Cardiac muscle cell (in vitro differentiated cells and primary cell): ENCODE measurements around the gene ADH7. TPM values are rescaled to one million over a fixed set of nuclear protein-coding genes. Genes with fewer than 3 reads are reported as not detected.

Source experiments
- DNase-seq, 2 donors: peaks; one replicate each; pipeline versions ENCODE4 v3.0.0 to v3.0.0-alpha.2; 2010 to 2017; ENCODE audit warnings: low read depth in 1 of 2, low spot score in 1 of 2
- H3K27ac ChIP-seq: fragments of 200-600 bp; sonication (generic); 2 replicates; pipeline ENCODE4 v1.5.1; 2016
- H3K27me3 ChIP-seq: fragments of 200-600 bp; sonication (generic); 2 replicates; pipeline ENCODE4 v1.6.0; 2016; ENCODE audit warnings: control low read depth
- H3K36me3 ChIP-seq: fragments of 200-600 bp; sonication (generic); 2 replicates; pipeline ENCODE4 v1.5.1; 2016; ENCODE audit warnings: control low read depth
- H3K4me1 ChIP-seq: fragments of 200-600 bp; sonication (generic); 2 replicates; pipeline ENCODE4 v1.8.1; 2017; ENCODE audit warnings: low read depth, mild to moderate bottlenecking, mixed run types
- H3K4me3 ChIP-seq: fragments of 200-600 bp; sonication (generic); 2 replicates; pipeline ENCODE4 v1.5.1; 2016; ENCODE audit warnings: mild to moderate bottlenecking
- H3K9me3 ChIP-seq: fragments of 200-600 bp; sonication (generic); 2 replicates; pipeline ENCODE4 v1.5.1; 2017; ENCODE audit warnings: low read depth, mild to moderate bottlenecking, control low read depth
- CTCF ChIP-seq: IDR thresholded peaks from 2 replicates; pipeline ENCODE4 v1.5.1; 2012; ENCODE audit warnings: low read depth, mild to moderate bottlenecking, low read length
- polyA plus RNA-seq: library from polyadenylated mRNA; unstranded; fragments of >200 nt; fragmentation: Nextera tagmentation; extraction: Ambion mirVana; gene quantifications from 2 replicates; pipeline ENCODE4 v1.2.1, GENCODE V29; 2016
- total RNA-seq: library from RNA; depleted of rRNA; stranded (reverse); fragments of >200 nt; gene quantifications from 2 replicates; pipeline ENCODE4 v1.2.3, GENCODE V29; 2016

Gene ADH7
- total and polyA plus RNA-seq, 2 experiments from 2014 or later, result not detected

- no peaks in the 10 kb centered on the region for H3K36me3 ChIP-seq
- no peak overlapping the region for H3K4me3 ChIP-seq
- TF ChIP-seq CTCF, result no peak
- H3K9me3 ChIP-seq, result no peaks in the 10 kb centered on the region
- H3K27ac ChIP-seq, result no peak overlapping the region
- H3K4me1 ChIP-seq, result no peaks in the 10 kb centered on the region
- peak in 1 of 2 donors; percentile 22 for DNase-seq
- no peaks in the 10 kb centered on the region for H3K27me3 ChIP-seq
These were observed 23.8 kb upstream of the ADH7 start for GRCh38 chr4:99458911-99459447.

GRCh38 chr4:99457676-99458075, 22.5 kb upstream of the ADH7 start:
- Histone ChIP-seq H3K9me3 (no peaks in the 10 kb centered on the region), H3K27me3 (no peaks in the 10 kb centered on the region), H3K4me3 (no peak overlapping the region), H3K36me3 (no peaks in the 10 kb centered on the region), H3K4me1 (no peaks in the 10 kb centered on the region), H3K27ac (no peak overlapping the region)
- no peak for TF ChIP-seq CTCF
- DNase-seq, result no peak

DNA sequence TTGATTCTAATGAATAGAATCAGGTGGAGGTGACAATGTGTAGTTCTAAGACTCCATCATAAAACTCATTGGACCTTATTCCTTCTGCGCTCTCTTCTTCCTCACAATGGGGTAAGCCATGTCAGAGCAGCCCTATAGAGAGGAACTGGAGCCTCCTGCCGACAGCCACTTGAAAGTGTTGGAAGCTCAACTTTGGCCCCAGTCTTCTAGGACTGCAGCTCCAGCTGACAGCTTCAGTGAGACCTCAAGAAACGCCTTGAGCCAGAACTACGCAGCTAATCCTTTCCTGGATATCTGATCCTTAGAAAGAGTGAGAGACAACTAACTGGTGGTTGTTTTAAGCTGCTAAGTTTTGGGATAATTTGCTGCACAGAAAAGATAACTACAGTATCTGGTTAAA, 22.1 kb upstream of the ADH7 start:
- no peaks in the 10 kb centered on the region for H3K27me3 ChIP-seq
- H3K36me3 ChIP-seq, result no peaks in the 10 kb centered on the region
- no peaks in the 10 kb centered on the region for H3K9me3 ChIP-seq
- H3K27ac ChIP-seq, result no peak overlapping the region
- H3K4me1 ChIP-seq, result no peaks in the 10 kb centered on the region
- peak; percentile 33 to 36 for DNase-seq
- peak; percentile 32 for TF ChIP-seq CTCF
- no peak overlapping the region for H3K4me3 ChIP-seq

GRCh38 chr4:99447513-99447912, 12.4 kb upstream of the ADH7 start:
- no peak for DNase-seq
- no peaks in the 10 kb centered on the region for H3K9me3 ChIP-seq
- TF ChIP-seq CTCF, result no peak
- no peaks in the 10 kb centered on the region for H3K4me1 ChIP-seq
- H3K27me3 ChIP-seq, result no peaks in the 10 kb centered on the region
- no peak overlapping the region for H3K4me3 ChIP-seq
- no peak overlapping the region for H3K27ac ChIP-seq
- H3K36me3 ChIP-seq, result no peaks in the 10 kb centered on the region

GRCh38 chr4:99447079-99447478, 11.9 kb upstream of the ADH7 start:
- H3K4me1 ChIP-seq, result no peaks in the 10 kb centered on the region
- H3K27ac ChIP-seq, result no peak overlapping the region
- H3K4me3 ChIP-seq, result no peak overlapping the region
- H3K36me3 ChIP-seq, result no peaks in the 10 kb centered on the region
- DNase-seq, result peak in 1 of 2 donors; percentile 75
- no peaks in the 10 kb centered on the region for H3K9me3 ChIP-seq
- no peak for TF ChIP-seq CTCF
- H3K27me3 ChIP-seq, result no peaks in the 10 kb centered on the region

DNA sequence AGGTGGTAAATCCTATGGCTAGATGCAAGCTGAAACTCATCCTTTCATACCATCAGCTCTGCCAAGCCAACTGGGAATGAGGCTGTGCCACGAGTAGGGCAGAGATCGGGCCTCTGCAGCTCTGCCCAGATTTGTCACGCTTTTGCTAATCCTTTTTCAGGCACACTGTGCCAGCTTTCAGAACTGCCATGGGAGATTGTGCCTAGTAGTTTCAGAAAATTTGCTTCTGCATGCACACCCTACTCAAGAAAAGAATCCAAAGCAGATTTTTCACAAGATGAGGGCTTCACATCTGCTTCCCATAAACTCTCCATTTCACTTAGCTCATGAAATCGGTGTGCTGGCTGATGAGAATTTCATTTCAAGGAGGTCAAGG, 3.3 kb upstream of the ADH7 start:
- no peak for DNase-seq
- H3K27me3 ChIP-seq, result no peaks in the 10 kb centered on the region
- no peak overlapping the region for H3K27ac ChIP-seq
- H3K9me3 ChIP-seq, result no peaks in the 10 kb centered on the region
- H3K36me3 ChIP-seq, result no peaks in the 10 kb centered on the region
- TF ChIP-seq CTCF, result no peak
- no peaks in the 10 kb centered on the region for H3K4me1 ChIP-seq
- H3K4me3 ChIP-seq, result no peak overlapping the region
